ENCODE results near the gene TRIP6.
"Not testable (repeated sequence)": the region's sequence is repeated elsewhere in the genome, so short reads cannot be mapped to it uniquely, and the experiment has no call there.

Gene TRIP6

DNA sequence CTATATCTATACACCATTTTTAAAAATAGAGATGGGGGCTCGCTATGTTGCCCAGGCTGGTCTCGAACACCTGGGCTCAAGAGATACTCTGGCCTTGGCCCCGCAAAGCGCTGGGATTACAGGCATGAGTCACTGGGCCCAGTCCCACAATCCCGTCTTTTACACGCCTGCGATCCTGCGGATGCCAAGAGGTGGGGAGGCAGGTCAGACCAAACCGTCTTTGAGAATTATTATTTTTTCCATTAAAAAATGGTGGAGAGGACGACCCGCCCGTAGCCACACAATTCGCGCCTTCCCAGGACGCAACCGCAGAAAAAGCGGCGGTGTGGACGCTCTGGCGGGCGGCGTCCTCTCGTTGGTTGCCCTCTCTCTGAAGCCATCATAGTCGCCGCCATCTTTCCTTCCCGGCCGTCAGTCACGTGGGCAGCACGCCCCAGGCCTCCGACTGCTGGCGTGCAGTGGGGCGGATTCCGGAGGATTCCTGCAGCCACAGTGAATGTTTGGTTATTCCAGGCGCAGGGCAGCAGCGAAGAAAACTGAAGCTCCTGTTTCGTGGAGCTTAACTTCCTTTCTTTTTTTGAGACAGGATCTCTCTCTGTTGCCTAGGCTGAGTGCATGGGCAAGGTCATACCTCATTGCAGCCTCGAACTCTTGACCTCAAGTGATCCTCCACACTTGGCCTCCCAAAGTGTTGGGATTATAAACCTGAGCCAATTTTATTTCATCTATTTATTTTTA lies 29.9 kb upstream of the TRIP6 start:
- peak; percentile 38 to 67 (median 62) for DNase-seq (ENCODE audit: low read depth in 3 of 3, low spot score in 1 of 3)

DNA sequence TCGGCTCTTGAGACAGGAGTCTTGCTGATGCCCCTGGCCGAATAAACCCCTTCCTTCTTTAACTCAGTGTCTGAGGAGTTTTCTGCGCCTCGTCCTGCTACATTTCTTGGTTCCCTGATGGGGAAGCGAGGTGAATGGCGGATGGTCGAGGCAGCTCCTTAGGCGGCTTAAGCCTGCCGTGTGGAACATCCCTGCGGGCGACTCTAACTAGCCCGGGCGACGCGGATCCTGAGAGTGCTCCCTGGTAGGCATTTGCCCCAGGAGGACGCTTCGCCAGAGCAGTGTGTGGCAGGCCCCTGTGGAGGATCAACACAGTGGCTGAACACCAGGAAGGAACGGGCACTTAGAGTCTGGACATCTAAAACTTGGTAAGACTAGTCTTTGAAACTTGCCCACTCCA lies 27.8 kb upstream of the TRIP6 start:
- no peak for DNase-seq (ENCODE audit: low read depth in 3 of 3, low spot score in 1 of 3)

DNA sequence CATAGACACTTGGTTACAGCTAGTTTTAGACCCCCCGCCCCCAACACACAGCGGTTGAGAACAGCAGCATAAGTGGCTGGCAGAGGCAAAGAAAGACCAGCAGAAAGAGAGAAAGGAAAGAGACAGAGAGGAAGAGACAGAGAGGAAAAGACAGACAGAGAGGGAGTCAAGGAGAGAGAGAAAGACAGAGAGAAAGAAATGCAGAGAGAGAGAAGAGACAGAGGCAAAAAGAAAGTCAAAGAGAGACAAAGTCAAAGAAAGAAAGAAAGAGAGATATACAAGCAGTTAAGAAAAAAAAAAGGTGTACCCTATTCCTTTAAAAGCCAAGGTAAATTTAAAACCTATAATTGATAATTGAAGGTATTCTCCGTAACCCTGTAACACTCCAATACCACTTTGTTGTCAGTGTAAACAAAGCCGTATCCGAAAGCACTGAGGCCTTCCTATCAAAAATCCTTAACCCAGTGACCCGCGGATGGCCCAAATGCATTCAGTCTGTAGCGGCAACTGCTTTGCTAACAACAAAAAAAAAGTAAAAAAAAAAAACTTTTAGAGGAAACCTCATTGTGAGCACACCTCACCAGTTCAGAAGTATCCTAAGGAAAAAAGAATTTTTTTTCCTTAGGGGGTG lies 26.6 kb upstream of the TRIP6 start:
- DNase-seq (ENCODE audit: low read depth in 3 of 3, low spot score in 1 of 3): no peak

DNA sequence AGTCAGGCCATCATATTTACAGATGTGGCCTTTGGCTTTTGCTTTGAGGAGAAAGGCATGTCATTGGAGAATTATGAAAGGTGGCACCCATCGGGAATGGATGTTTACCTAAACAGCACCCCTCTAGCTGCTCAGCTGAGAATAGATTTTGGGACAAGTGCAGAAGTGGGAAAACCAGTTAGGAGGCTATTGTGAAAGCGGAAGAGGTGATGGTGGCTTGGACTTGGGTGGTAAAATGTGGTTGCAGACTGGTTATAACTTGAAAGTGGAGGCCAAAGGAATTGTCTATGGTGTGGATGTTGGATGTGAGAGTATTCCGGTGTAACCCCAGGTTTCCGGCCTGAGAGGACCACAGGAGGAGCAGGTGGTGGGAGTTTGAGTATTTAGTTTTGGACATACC lies 19.8 kb upstream of the TRIP6 start:
- no peak for DNase-seq (ENCODE audit: low read depth in 3 of 3, low spot score in 1 of 3)

DNA sequence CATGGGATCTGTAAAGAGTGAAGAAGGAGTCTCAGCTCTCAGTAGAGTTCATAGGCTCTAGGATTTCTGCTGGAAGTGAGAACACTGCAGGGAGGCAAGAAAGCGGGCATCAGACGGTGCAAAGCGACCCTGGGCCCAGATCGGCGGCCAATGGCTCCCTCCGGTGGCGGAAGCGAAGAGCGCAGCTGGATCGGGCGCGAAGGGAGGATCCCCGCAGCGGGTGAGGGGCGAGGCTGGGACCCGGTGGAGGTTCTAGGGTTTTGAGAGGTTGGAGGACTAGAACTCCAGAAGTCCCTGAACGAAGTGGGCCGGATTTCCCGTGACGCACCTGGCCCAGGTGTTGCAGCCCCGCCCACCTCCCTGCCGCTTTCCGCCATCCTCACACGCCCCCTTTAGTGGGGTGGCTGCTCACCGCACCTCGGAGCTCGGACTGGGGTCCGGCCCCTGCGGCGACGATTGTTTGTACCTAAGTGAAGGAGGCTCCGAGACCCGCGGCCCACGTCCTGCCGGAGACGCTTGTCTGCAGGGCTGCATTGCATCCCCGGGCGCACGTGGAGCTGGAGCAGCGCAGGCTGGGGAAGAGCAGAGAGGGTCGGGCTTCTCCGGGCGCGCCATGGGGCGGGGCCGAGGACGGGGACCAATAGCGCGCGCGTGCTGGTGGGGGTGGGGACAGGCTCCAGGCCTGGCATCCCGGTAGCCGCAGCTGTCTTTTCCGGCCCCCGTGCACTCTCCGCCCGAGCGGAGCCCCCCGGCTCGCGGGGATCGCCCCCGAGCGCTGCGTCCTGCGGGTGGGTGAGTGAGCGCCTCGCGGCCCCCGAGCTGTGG lies 14.9 kb upstream of the TRIP6 start, which contains the start of gene SLC12A9:
TSS of gene SLC12A9 (plus strand) at position 666 of the 825 bp plus-strand sequence. CDS start 1,485 bp downstream, outside the sequence.
- DNase-seq (ENCODE audit: low read depth in 3 of 3, low spot score in 1 of 3): peak; percentile 45 to 77 (median 62)

DNA sequence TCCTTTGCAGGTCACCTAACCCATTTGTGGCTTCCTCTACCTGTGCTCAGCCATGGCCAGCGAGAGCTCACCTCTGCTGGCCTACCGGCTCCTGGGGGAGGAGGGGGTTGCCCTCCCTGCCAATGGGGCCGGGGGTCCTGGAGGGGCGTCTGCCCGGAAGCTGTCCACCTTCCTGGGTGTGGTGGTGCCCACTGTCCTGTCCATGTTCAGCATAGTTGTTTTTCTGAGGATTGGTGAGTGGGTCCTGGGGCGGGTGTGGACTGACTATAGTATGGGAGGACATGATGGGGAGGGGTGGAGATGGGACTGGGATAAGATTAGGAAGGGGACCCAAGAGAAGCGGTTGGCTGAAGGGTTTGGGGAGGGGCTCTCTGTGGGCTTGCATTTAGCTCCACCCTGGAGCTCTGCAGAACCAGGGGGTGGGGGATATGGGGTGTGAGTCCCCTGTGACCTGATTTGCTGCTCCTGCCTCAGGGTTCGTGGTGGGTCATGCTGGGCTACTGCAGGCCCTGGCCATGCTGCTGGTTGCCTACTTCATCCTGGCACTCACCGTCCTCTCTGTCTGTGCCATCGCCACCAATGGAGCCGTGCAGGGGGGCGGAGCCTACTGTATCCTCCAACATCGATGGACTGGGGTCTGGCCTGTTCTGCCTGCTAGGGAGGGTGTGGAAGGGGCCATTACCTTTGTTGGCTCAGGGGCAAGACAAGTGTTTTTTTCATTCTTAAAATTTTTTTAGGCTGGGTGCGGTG lies 12.9 kb upstream of the TRIP6 start:
- DNase-seq (ENCODE audit: low read depth in 3 of 3, low spot score in 1 of 3): no peak

DNA sequence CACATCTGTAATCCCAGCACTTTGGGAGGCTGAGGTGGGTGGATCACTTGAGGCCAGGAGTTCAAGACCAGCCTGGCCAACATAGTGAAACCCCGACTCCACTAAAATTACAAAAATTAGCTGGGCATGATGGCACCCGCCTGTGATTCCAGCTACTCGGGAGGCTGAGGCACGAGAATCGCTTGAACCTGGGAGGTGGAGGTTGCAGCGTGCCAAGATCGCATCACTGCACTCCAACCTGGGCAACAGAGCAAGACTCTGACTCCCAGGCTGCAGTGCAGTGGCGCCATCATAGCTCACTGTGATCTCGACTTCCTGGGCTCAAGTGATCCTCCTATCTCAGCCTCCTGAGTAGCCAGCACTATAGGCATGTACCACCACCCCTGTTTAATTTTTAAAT lies 12.3 kb upstream of the TRIP6 start:
- DNase-seq (ENCODE audit: low read depth in 3 of 3, low spot score in 1 of 3): not testable (repeated sequence)

DNA sequence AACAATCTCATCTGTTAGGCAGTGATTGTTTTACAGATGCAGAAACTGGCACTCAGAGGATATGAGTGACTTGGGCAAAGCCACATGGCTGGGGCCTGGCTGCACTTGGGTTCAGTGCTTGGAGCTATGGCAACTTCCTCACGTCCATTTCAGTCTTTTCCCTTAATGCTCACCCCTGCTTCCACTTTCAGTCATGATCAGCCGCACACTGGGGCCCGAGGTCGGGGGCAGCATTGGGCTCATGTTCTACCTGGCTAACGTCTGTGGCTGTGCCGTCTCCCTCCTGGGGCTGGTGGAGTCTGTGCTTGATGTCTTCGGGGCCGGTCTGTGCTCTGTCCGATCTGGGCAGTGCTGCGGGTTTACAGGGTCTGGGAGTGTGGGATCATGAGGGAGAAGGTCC lies 11.7 kb upstream of the TRIP6 start:
- DNase-seq (ENCODE audit: low read depth in 3 of 3, low spot score in 1 of 3): no peak

DNA sequence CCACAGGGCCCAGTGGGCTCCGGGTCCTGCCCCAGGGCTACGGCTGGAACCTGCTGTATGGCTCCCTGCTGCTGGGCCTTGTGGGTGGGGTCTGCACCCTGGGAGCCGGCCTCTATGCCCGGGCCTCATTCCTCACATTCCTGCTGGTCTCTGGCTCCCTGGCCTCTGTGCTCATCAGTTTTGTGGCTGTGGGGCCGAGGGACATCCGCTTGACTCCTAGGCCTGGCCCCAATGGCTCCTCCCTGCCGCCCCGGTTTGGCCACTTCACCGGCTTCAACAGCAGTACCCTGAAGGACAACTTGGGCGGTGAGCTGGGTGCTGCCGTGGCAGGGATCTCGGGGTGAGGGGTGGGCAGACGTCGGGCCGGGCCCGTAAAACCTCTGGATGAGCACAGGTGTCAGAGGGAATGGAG lies 10.3 kb upstream of the TRIP6 start:
- DNase-seq (ENCODE audit: low read depth in 3 of 3, low spot score in 1 of 3): no peak

DNA sequence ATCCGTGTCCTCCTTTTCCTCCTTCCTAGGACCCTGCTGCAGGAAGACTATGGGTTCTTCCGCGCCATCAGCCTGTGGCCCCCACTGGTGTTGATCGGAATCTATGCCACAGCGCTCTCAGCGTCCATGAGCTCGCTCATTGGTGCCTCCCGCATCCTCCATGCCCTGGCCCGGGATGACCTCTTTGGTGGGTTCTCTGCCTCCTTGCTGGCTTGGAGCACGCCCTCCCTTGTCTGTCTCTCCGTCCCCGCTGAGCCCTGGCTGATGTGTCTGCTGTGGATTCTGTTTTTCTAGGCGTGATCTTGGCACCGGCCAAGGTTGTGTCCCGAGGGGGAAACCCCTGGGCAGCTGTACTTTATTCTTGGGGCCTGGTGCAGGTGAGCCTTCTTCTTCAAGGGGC lies 7.3 kb upstream of the TRIP6 start:
- no peak for DNase-seq (ENCODE audit: low read depth in 3 of 3, low spot score in 1 of 3)

DNA sequence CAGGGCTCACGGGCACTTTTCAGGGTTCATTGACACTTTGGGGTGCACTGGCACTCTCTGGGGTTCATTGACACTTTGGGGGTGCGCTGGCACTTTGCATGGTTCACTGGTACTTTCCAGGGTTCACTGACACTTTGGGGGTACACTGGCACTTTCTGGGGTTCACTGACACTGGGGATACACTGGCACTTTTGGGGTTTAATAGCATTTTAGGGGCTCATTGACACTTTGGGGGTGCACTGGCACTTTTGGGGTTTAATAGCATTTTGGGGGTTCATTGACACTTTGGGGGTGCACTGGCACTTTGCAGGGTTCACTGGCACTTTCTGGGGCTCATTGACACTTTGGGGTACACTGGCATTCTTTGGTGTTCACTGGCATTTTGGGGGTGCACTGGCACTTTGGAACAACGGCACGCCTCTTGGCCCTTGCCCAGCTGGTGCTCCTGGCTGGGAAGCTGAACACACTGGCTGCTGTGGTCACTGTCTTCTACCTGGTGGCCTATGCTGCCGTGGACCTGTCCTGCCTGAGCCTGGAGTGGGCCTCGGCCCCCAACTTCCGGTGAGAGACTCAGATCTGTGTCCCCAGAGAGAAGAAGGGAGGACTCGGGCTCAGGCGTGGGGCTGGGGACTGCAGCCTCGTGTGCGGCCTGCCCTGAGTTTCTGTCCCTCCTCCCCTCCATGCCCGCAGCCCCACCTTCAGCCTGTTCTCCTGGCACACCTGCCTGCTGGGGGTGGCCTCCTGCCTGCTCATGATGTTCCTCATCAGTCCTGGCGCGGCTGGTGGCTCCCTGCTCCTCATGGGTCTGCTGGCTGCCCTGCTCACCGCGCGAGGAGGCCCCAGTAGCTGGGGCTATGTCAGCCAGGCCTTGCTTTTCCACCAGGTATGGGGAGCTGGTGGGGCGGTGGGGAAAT lies 6.2 kb upstream of the TRIP6 start:
- no peak for DNase-seq (ENCODE audit: low read depth in 3 of 3, low spot score in 1 of 3)

DNA sequence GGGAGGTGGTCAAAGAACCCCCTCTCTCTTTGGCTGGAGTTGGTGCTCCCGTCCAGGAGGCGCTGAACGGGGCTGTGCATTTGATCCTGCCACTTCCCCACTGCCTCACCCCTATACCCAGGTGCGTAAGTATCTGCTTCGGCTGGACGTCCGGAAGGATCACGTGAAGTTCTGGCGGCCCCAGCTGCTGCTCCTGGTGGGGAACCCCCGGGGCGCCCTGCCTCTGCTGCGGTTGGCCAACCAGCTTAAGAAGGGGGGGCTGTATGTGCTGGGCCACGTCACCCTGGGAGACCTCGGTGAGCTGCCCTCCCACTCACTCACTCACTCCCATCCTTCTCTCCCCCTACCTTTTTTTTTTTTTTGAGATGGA lies 5.6 kb upstream of the TRIP6 start:
- no peak for DNase-seq (ENCODE audit: low read depth in 3 of 3, low spot score in 1 of 3)

DNA sequence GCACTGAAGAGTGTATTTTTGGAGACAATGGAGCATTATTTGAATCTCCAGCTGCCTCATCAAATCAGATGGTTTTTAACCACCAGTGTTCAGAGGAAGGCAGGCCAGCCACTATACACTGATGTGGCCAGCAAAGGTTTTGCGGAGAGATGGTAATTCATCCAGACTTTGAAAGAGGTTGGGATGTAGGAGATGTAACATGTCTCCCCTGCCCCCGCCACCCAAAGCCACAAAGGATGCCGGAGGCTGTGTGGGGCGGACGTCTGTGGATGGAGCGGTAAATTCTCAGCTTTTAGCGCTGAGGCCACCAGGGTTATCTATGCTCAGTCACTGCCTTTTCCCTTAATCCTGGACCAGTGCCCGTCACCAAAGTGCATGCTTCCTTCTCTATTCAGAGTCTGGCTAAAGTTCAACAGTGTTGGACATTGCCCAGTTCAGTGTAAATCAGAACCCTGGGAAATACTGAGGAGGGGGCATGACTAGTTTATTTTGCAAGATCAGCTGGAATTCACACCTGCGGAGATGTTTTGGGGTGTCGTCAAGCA lies 3.7 kb upstream of the TRIP6 start:
- DNase-seq (ENCODE audit: low read depth in 3 of 3, low spot score in 1 of 3): no peak

DNA sequence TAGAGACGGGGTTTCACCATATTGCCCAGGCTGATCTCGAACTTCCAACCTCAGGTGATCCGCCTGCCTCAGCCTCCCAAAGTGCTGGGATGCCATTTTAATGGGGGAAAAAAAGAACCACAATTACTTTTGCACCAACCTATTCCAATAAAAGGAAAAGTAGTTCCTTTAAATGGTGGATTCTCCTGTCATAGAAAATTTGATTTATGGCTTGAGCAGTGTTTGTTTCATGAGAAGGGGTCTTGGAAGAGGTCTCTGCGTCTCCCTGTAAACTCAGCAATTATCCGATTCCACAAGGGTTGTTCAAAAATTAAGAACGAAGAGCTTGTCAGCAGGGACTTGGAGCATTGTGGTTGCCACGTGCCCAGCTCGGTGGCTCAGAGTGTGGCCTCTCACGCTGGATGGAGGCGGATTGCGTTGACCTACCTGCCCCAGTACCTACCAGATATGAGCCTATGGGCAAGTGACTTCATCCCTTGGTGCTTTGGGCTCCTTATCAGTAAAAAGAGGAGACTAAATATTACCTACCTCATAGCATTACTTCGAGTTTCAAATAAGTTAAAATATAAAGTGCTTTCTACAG lies 2.8 kb upstream of the TRIP6 start:
- no peak for DNase-seq (ENCODE audit: low read depth in 3 of 3, low spot score in 1 of 3)

DNA sequence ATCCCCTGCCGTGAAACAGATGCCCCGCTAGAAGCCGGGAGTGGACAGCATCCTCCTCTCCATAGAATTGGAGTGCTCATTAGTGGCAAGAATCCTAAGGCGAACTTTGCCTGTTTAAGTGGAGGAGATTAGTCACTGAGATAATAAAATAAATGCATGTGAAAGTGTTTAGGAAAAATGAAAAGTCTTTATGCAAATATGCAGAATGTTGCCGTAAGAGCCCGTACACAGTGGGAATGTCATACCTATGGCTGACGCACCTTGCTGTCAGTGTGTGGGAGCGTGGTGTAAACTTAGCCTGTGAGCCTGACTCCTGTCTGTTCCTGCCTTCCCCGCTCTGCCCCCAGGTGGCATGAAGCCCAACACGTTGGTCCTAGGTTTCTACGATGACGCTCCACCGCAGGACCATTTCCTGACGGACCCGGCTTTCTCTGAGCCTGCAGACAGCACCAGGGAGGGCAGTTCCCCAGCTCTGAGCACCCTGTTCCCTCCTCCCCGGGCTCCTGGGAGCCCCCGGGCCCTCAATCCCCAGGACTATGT lies 1.7 kb upstream of the TRIP6 start:
- no peak for DNase-seq (ENCODE audit: low read depth in 3 of 3, low spot score in 1 of 3)

DNA sequence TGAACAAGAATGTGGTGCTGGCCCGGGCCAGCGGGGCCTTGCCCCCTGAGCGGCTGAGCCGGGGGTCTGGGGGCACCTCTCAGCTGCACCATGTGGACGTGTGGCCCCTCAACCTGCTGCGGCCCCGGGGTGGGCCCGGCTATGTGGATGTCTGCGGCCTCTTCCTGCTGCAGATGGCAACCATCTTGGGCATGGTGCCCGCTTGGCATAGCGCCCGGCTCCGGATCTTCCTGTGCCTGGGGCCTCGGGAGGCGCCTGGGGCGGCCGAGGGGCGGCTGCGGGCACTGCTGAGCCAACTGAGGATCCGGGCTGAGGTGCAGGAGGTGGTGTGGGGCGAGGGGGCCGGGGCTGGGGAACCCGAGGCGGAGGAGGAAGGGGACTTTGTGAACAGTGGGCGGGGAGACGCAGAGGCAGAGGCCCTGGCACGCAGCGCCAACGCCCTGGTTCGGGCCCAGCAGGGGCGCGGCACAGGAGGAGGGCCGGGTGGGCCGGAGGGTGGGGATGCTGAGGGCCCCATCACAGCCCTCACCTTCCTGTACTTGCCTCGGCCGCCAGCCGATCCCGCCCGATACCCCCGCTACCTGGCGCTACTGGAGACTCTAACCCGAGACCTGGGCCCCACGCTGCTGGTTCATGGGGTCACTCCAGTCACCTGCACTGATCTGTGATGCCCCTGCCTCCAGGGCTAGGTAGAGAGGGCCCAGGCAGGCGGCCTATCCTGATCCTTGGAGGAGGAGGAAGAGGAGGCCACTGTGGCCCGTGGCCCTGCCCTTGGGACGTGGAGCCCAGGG lies 1.1 kb upstream of the TRIP6 start:
- DNase-seq (ENCODE audit: low read depth in 3 of 3, low spot score in 1 of 3): no peak

DNA sequence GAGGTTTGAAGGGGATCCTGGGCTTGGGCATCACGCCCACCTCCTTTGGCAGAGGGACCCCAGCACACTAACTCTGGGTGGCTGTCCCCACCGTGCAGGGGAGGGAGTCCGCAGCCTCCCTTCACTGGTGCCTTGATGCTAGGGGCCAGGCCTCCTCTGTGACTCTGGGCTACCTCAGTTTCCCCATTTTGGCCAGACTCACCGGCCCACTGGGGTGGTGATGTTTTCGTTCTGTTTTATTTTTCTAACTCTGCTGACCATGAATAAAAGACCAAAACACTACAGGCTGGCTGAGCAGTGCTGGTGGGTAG lies 503 bp upstream of the TRIP6 start:
- DNase-seq (ENCODE audit: low read depth in 3 of 3, low spot score in 1 of 3): no peak

DNA sequence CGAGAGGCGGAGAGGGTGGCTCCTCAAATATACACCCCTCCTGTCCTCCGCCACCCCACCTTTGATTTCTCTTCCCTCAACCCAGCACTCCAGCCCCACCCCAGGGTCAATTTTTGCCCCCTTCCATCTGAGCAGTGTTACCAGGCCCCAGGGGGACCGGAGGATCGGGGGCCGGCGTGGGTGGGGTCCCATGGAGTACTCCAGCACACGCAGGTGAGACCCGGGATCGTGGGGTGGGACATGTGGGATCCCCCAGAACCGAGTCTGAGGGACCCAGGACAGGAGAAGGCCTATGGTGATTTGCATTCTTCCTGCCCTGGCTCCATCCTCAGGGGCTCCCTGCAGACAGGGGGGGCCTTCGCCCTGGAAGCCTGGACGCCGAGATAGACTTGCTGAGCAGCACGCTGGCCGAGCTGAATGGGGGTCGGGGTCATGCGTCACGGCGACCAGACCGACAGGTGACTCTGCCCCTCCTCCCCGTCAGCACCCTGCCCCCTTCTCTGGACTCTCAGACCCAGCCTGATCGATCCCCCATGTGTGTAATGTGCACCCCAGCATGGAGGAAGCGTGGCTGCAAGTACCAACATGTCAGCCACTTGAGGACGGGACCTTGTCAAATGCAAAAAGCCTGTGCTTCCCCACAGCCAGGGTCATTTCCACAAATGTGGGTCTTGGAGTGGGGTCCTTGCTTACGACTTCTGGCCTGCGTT lies 744 bp downstream of the TRIP6 start:
- DNase-seq (ENCODE audit: low read depth in 3 of 3, low spot score in 1 of 3): no peak

Measured in stimulated activated CD4-positive, alpha-beta T cell treated with anti-CD3 and anti-CD28 coated beads, TNF-alpha, amount 100 ng/mL, for 1 hour (primary cell).